ENCODE measurements around the gene HS3ST3A1.
"Not testable (repeated sequence)": the region's sequence is repeated elsewhere in the genome, so short reads cannot be mapped to it uniquely, and the experiment has no call there.

HS3ST3A1 gene

GRCh38 chr17:13575922-13576419, 25.8 kb downstream of the HS3ST3A1 start:
- DNase-seq (ENCODE audit: low read depth, low spot score): no peak

- DNase-seq (ENCODE audit: low read depth, low spot score): no peak
Observed at GRCh38 chr17:13575466-13575865, 26.3 kb downstream of the HS3ST3A1 start.

GRCh38 chr17:13572581-13572980, 29.1 kb downstream of the HS3ST3A1 start:
- no peak for DNase-seq (ENCODE audit: low read depth, low spot score)

GRCh38 chr17:13569398-13570123, 32.2 kb downstream of the HS3ST3A1 start:
- no peak for DNase-seq (ENCODE audit: low read depth, low spot score)

- DNase-seq (ENCODE audit: low read depth, low spot score): no peak
Observed at GRCh38 chr17:13568582-13569397, 32.9 kb downstream of the HS3ST3A1 start.

DNA sequence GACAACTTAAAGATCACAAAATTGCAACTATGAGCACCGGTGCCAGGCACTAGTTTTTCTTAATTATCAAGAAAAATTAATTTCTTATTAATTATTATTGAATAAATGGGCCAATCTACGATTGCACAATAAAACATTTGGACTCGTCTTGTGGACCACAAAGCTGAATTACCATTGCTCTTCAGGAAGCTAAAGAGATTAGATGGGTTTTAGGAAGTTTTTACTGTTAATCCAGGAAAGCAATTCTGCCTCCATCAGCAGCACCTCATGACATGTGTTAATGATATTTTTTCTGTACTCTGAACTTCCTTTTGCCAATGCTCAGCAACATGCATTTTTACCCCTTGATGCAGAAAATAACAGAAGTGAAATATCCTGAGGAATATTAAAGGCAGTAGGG, 37.9 kb downstream of the HS3ST3A1 start:
- DNase-seq (ENCODE audit: low read depth, low spot score): no peak

GRCh38 chr17:13562271-13562800, 39.4 kb downstream of the HS3ST3A1 start:
- no peak for DNase-seq (ENCODE audit: low read depth, low spot score)

- no peak for DNase-seq (ENCODE audit: low read depth, low spot score)
Observed at GRCh38 chr17:13561606-13562270, 40.0 kb downstream of the HS3ST3A1 start.

DNA sequence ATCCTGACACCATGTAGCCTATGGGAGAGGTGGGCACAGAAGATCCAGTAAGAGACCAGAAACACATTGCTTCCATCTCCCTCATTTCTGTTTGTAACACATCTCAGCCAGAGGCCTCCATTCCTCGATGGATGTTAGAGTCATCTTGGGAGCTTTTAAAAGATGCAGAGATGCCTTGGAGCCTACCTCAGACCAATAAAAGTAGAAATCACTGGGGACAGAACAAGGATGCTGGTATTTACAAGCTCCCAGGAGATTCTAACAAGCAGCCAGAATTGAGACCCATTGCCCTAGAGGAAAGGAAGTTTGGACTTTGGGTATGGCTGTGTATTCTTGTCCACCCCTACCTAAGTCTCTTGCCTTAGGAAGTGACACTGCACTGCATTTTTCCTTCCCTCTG, 40.8 kb downstream of the HS3ST3A1 start:
- DNase-seq (ENCODE audit: low read depth, low spot score): no peak

DNA sequence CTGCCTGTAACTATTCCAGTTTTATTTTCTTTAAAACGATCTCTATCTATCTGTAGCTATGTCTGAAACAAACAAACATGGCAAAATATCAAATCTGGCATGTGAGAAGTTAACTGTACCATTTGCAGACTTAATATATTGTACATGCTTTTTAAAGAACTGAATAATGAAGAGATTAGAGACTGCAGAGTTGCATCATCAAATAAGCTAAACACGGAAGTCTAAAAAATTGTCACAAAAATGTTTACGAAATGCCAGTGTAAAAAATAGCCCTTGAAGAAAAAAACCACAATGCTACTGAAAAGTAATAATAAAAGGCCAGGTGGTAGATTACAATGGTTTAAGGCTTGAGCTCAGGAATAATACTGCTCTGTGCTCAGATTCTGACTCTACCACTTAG, 43.1 kb downstream of the HS3ST3A1 start:
- no peak for DNase-seq (ENCODE audit: low read depth, low spot score)

- no peak for DNase-seq (ENCODE audit: low read depth, low spot score)
Observed at GRCh38 chr17:13557077-13557476, 44.7 kb downstream of the HS3ST3A1 start.

DNA sequence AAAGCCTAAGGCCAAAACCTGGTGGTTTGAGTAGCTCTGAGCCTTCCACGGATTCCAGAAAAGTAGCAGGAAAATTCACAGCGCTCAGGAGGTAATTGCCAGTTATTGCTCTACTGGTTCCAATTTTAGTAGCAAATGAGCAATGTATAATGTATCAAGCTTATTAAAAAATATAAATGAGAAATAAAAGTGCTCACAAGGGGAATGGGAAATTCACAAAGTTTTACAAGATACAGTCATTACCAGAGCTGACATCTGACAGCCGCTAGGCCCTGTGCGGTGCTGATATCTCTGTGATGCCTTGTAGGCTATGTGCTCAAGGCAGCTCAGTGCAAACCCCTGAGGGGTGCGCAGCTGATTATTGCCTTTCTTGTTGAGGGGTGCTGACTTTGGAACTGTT, 47.5 kb downstream of the HS3ST3A1 start:
- DNase-seq (ENCODE audit: low read depth, low spot score): no peak

GRCh38 chr17:13550291-13550690, 51.4 kb downstream of the HS3ST3A1 start:
- DNase-seq (ENCODE audit: low read depth, low spot score): no peak

GRCh38 chr17:13548576-13548975, 53.2 kb downstream of the HS3ST3A1 start:
- DNase-seq (ENCODE audit: low read depth, low spot score): not testable (repeated sequence)

DNA sequence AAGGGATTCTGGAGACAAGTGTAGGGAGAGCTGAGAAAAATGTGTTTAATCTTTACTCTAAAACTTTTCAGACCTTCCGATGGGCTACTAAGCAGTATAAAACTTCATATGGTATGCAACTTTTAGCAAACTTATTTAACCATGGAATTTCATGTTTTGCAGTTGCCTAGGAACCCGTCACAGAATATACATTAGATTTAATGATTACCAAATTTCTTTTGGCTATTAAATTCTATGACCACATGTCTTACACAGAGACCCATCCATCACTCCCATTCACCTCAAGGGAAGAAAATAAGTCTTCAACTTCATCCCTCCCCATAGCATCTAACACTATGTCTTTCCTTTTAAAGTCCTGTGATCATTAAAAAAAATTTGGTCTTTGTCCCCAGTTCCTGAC, 54.9 kb downstream of the HS3ST3A1 start:
- no peak for DNase-seq (ENCODE audit: low read depth, low spot score)

DNA sequence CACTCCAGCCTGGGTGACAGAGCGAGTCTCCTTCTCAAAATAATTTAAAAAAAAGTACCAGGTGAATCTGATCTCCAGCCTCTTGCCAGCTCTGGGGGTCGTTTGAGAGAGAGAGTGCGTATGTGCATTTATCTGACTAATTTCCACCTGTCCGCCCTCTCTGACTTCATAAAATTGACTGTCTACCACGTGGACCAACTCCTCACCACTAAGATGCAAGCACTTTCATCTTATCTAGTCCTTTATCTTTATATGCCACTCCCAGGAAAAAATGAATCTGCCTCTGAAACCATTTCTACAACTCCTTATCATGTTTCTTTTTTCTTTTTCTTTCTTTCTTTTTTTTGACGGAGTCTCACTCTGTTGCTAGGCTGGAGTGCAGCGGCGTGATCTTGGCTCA, 55.8 kb downstream of the HS3ST3A1 start:
- DNase-seq (ENCODE audit: low read depth, low spot score): no peak

DNA sequence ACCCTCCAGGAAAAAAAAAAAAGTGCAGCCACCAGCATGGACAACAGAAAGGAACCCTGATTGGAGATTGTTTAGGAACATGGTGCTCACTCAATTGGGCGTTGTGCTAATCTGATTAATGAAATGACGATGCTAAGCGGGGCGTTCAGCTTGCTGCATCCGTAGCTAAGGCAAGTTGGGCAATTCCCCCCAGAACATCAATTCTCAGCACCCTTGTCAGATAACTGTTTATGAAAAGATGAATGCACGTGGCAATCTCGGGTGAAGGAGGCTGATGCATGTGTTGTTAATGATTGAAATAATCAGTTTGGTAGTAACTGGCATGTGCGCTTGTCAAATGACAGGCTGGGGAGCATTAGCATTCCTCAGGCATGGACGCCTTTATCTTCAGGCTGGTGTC, 57.0 kb downstream of the HS3ST3A1 start:
- DNase-seq (ENCODE audit: low read depth, low spot score): no peak

DNA sequence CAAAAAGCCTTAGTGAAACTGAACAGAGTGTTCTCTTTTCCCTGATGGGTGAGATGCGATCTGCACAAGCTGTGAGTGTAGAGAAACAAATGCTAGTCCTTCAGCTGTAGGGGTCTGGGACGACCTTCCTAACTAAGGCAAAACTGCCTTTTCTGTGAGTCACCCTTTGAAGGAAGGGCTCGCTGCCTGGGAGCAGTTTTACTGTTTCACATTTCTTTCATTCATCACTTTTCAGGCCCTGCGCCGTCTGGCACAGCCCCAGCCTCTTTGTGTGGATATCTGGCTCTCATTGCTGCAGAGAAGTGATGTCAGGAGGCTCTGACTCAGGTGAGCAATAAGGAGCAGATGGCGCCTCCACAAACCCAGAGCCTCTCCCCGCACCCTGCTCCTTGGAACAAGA, 57.4 kb downstream of the HS3ST3A1 start:
- DNase-seq (ENCODE audit: low read depth, low spot score): no peak

DNA sequence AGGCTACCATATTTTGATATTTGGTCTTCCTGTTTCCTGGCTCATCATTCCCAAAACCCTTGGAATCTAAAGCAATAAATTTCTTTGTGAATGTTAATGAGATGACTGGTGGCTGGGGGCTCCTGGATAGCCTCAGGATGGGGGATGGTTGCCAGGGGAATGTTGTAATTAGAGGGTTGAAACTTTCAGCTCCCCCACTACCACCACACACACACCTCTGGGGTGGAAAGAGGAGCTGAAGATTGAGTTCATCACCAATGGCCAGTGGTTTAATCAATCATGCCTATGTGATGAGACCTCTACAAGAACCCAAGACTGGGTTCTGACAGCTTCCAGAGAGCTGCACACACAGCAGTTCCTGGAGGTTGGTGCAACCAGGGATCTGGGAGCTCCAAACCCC, 59.1 kb downstream of the HS3ST3A1 start:
- no peak for DNase-seq (ENCODE audit: low read depth, low spot score)

GRCh38 chr17:13541032-13541480, 60.7 kb downstream of the HS3ST3A1 start:
- no peak for DNase-seq (ENCODE audit: low read depth, low spot score)

DNA sequence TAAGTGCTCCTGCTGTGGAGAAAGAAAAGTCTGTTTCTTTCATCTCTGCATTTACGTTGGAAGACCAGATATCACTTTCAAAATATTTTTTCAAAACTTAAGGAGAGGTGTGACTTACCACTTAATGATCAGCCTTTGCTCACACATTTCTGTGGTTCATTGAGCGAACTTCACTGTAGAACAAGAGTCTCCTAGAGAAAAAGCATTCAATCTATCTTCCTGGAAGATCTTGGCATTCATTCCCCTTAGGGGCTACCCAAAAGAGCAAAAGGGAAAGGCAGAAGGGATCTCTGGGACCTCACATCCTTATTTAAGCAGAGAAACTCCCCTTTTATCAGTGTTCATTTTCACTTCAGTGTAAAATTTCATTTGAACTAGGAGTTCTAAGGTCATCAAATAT, 61.2 kb downstream of the HS3ST3A1 start:
- no peak for DNase-seq (ENCODE audit: low read depth, low spot score)

GRCh38 chr17:13539421-13539820, 62.3 kb downstream of the HS3ST3A1 start:
- no peak for DNase-seq (ENCODE audit: low read depth, low spot score)
